ENCODE measurements around the gene USP32. TPM values are rescaled to one million over a fixed set of nuclear protein-coding genes. Genes with fewer than 3 reads are reported as not detected.

Gene USP32
- total and polyA plus RNA-seq, 10 of the 15 experiments (the other 5 are each of a cell fraction or from before 2014, with no cell fraction given), result 7.8 to 37.3 (median 25.5) TPM

DNA sequence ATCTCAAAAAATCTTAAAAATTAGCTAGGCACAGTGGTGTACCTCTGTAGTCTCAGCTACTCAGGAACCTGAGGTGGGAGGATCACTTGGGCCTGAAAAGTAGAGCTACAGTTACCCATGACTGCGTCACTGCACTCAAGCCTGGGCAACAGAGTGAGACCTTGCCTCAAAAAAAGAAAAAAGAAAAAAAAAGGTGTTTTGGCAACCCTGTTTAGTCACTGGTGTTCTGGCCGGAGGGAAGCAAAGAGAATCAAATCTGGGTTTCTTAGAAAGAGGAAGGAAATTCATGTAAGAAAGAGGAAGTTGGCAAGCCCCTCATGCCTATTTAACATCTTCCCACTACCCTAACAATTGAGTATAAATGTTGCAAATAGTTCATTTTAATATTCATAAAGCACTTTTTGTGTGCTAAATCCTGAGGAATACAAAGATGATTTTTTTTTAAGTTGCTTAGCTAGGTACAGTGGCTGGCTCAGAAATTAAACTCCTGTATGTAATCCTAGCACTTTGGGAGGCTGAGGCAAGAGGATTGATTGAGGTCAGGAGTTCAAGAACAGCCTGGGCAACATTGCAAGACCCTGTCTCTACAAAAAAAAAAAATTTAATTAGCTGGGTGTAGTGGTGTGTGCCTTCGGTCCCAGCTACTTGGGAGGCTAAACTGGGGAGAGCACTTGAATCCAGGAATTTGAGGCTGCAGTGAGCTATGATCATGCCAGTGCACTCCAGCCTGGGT is 6.5 kb upstream of the USP32 start (continued):
- TF ChIP-seq PKNOX1 (IDR thresholded peaks at IDR 0.05) (no peak), SMARCA5 (IDR thresholded peaks at IDR 0.05) (0 out of 2 replicates have a peak, but pooled peaks have one; percentile 36), NKRF (conservative IDR thresholded peaks at IDR 0.05) (no peak; the same call in 1 of the 2 replicates), DPF2 (IDR thresholded peaks at IDR 0.05) (peak; percentile 42; the same call in 1 of the 2 replicates), WRNIP1 (IDR thresholded peaks at IDR 0.05; ENCODE audit: borderline replicate concordance, low read depth, low read length) (no peak), ZNF384 (IDR thresholded peaks at IDR 0.05; ENCODE audit: borderline replicate concordance, low read depth, low read length) (peak; percentile 83)
- TF ChIP-seq, protein P1, sequence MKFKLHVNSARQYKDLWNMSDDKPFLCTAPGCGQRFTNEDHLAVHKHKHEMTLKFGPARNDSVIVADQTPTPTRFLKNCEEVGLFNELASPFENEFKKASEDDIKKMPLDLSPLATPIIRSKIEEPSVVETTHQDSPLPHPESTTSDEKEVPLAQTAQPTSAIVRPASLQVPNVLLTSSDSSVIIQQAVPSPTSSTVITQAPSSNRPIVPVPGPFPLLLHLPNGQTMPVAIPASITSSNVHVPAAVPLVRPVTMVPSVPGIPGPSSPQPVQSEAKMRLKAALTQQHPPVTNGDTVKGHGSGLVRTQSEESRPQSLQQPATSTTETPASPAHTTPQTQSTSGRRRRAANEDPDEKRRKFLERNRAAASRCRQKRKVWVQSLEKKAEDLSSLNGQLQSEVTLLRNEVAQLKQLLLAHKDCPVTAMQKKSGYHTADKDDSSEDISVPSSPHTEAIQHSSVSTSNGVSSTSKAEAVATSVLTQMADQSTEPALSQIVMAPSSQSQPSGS (IDR thresholded peaks at IDR 0.05; ENCODE audit: low read length), result no peak

Data from GM12878 (cell line).